Activated CD8-positive, alpha-beta memory T cell treated with anti-CD3 and anti-CD28 coated beads, Interleukin-2, amount 50 U/mL, for 48 hours (primary cell): ENCODE measurements around the gene IFT22.
"Not testable (repeated sequence)": the region's sequence is repeated elsewhere in the genome, so short reads cannot be mapped to it uniquely, and the experiment has no call there.

Source experiments
- DNase-seq: peaks from one replicate; pipeline ENCODE4 v3.0.0-alpha.2; 2020

IFT22 gene

GRCh38 chr7:101277155-101277554 is 44.5 kb downstream of the IFT22 start:
- no peak for DNase-seq

DNA sequence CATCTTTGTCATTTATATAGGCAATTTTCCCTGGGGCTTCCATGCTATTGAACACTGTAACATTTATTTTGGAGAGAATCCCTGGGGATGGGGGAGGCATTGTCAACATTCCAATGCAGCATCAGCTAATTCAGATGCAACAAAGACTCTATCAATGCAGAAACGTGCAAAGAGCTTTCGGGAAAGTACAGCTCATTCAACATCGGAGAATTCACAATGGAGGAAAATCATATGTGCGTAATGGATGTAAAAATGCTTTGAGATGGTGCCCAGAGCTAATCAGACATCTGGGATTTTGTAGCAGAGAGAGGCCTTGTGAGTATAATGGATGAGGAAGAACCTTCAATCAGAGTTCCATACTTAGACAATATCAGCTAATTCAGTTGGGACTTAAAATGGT is 48.4 kb downstream of the IFT22 start:
- no peak for DNase-seq

- DNase-seq, result no peak
Measured at GRCh38 chr7:101271021-101271420, 50.6 kb downstream of the IFT22 start.

DNA sequence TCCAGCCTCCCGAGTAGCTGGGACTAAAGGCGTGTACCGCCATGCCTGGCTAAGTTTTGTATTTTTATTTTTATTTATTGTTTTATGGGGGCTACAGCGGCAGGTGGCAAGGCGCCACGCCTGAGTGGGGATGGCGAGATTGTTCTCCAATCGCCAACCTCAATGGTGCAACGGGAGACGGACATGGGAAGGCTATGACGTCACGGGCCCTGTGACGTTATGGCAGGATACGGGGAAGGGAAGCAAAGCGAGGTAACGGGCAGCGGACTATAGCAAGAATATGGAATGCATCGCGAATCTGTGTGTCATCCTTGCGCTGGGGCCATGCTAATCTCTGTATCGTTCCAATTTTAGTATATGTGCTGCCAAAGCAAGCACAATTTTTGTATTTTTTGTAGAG is 51.9 kb downstream of the IFT22 start:
- DNase-seq, result no peak

DNA sequence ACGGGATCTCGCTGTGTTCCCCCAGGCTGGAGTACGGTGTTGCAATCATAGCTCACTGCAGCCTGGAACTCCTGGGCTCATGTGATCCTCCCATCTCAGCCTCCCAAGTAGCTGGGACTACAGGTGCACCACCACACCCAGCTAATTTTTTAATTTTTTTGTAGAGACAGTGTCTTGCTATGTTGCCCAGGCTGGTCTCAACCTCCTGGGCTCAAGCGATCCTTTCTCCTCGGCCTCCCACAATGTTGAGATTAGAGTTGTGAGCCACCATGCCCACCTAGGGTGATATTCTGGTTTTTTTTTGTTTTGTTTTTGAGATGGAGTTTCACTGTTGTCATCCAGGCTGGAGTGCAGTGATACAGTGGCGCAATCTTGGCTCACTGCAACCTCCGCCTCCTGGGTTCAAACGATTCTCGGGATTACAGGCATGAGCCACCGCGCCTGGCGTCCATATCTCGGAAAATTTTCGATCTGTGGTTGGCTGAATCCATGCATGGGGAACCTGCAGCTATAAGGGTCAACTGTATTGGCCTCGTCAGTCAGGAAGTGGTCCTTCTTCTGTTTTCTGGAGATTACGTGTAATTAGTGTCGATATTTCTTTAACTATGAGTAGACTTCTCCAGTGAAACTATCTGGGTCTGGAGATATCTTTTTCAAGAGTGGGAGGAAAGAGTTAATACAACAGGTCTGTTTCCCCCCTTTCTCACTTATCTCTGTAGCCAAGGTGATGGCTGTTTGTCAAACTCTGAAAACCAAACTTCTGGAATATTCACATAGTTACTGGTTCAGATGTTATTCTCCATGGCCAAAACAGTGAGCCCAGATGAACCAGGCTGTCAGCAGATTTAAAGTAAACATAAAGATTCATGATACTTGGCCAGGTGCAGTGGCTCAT is 55.7 kb downstream of the IFT22 start:
- DNase-seq, result no peak

DNA sequence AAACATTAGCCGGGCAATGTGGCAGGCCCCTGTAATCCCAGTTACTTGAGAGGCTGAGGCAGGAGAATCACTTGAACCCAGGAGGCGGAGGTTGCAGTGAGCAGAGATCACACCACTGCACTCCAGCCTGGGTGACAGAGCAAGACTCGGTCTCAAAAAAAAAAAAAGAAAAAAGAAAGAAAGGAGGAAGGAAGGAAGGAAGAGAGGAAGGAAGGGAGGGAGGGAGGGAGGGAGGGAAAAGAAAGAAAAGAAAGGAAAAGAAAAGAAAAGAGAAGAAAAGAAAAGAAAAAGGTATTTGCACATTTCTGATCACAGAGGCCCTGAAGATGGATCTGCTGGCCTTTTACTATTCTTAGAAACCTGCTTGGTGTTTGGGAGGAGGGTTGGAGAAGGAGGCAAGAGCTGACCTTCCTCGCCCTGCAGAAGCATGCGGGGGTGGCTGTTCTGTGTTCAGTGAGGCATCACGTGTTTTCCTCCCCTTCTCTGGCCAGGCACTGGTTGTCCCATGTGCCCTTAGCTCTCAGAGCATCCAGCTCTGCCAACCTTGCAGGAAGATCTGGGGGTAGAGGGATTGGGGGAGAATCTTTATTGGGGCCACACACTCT is 57.4 kb downstream of the IFT22 start:
- not testable (repeated sequence) for DNase-seq
